Activated effector memory CD4-positive, alpha-beta T cell treated with Interleukin-2 at 50 U/mL for 16 hours (primary cell): ENCODE measurements around the gene PCLO.

Experiments used
- DNase-seq: peaks from one replicate; pipeline ENCODE4 v3.0.0-alpha.2; 2020

The PCLO gene, protein sequence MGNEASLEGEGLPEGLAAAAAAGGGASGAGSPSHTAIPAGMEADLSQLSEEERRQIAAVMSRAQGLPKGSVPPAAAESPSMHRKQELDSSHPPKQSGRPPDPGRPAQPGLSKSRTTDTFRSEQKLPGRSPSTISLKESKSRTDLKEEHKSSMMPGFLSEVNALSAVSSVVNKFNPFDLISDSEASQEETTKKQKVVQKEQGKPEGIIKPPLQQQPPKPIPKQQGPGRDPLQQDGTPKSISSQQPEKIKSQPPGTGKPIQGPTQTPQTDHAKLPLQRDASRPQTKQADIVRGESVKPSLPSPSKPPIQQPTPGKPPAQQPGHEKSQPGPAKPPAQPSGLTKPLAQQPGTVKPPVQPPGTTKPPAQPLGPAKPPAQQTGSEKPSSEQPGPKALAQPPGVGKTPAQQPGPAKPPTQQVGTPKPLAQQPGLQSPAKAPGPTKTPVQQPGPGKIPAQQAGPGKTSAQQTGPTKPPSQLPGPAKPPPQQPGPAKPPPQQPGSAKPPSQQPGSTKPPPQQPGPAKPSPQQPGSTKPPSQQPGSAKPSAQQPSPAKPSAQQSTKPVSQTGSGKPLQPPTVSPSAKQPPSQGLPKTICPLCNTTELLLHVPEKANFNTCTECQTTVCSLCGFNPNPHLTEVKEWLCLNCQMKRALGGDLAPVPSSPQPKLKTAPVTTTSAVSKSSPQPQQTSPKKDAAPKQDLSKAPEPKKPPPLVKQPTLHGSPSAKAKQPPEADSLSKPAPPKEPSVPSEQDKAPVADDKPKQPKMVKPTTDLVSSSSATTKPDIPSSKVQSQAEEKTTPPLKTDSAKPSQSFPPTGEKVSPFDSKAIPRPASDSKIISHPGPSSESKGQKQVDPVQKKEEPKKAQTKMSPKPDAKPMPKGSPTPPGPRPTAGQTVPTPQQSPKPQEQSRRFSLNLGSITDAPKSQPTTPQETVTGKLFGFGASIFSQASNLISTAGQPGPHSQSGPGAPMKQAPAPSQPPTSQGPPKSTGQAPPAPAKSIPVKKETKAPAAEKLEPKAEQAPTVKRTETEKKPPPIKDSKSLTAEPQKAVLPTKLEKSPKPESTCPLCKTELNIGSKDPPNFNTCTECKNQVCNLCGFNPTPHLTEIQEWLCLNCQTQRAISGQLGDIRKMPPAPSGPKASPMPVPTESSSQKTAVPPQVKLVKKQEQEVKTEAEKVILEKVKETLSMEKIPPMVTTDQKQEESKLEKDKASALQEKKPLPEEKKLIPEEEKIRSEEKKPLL (N-terminal part only)

DNA sequence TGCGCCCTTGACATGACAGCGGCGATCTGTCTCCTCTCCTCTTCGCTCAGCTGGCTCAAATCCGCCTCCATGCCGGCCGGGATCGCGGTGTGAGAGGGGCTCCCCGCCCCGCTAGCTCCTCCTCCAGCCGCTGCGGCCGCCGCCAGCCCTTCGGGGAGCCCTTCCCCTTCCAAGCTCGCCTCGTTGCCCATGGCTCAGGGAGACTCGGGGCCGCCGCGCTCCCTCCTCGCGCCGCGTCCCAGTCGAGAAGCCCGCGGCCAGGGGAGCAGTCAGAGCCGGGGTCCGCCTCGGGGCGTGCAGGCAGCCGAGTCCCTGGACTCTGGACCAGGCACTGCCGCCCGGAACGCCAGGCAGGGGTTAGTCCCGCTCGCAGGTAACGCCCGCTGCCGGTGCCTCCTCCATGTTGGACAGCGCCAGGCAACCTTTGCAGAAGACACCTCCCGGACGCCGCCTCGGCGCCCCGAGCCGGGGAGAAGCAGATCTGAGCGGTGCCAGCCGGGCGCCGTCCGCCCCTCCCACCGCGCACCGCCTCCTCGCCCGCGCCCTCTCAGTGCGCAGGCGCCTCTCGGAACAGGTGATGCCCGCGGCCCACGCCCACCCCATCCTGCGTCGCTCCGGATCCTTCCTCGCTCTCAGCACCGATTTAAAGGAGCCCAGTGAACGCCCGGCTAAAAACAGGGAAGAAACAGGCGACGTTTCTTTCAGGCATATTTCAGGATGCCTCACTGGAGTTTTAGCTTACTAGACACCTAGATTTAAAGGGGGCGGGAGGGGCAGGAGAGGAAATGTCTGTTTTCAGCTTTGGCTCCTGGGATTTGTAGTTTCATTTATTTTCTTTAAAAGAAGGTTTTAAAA, at the start of gene PCLO:
PCLO (minus strand) TSS at position 483 of the 855 bp plus-strand sequence; CDS start at position 191, 292 bp downstream.
- DNase-seq, result no peak

DNA sequence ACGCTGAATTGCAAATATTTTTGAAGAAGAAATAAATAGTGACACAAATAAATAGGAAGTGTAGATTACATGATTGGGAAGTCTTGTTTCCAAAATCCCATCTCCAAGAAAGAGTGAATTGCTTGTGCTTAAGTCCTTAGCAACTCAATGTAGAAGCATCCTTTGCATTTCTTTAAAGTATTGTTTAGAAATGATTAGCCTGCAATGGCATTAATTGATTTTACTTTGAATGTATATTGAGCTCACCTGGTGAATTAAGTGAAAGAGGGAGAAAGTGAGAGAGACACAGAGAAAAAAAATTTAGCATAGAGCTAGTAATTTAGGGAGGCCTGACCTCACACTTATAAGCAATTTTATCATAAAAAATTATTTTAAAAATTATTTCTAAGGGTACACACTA, 49.0 kb upstream of the PCLO start:
- DNase-seq, result no peak

DNA sequence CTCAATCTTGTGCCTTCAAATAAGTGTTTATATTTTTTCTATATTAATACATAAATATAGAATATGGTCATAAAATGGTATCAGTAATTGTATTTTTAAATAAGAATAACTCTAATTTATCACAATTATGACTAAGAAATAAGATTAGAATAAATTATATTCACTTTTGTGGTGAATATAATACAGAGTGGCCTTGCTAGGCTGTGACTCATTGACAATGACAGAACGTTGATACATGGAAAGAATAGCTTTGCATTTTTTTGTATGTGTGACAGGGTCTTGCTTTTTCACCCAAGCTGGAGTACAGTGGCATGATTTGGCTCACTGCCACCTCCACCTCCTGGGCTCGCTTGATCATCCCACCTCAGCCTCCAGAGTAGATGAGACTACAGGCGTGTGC, 47.8 kb upstream of the PCLO start:
- DNase-seq, result no peak

DNA sequence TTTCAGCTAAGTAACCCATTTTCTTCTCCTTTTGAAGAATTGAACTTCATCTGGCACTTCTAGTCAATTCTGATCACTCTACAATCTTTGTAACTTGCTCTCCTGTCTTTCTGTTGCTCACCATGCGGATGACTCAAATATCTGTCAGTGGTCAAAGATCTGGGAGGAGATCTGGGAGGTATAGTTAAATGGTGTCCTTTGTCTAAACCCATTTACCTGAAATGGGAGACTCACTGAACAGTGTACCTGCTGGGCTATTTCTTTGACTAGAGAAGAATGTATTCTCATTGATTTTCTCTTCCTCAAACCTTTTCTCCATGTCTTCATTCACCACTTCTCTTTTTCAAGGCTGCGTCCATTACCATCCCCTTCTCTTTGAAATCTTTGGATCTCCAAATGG, 42.0 kb upstream of the PCLO start:
- no peak for DNase-seq

DNA sequence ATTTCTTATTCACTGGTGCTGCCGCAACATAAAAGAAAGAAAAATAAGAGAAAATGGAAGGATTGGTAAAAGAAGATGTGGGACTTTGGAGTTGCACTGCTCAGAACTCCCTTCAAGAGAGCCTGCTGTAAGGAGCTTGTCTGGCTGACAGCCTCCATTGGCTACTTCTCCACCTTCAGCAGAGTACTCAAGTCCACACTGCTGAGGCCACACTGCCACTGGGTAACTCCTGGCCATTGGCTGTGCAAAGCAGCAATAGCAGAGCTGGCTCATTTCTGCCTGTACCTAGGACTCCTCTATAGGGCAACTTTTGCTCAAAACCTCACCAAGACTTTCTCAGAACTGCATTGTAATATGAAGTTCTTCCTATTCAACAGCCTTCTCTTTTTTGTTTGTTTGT, 38.7 kb upstream of the PCLO start:
- DNase-seq, result no peak

DNA sequence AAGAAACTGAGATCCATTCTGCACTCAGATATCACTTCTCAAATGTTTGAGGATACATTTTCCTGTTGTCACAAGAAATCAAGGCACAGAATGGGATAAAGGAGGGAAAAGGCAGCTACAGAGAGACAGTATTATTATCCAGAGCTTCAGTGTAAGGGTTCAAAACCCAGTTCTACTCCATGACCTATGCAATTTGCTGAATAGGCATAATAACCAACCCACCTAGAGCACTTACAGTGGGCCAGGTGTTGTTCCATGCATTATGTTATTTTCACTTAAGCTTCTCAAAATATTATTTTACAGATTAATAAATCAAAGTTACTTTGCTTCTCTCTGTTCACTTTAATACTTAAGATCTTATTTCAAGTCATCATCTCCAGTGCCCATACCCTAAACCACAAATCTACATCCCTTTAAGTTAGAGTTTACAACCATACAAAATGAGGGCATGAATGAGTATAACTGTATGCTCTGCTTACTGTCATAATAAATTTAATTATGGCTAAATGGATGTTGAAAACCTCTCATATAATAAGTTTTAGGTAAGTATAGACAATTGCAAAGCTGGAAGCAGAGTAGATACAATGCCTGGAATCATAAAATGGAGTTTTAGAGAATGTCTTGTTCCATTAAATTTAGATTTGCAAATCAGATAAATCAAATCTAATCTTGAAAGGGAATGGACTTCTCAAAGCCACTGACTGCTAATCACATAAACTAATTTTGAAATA, 28.1 kb upstream of the PCLO start:
- DNase-seq, result no peak

DNA sequence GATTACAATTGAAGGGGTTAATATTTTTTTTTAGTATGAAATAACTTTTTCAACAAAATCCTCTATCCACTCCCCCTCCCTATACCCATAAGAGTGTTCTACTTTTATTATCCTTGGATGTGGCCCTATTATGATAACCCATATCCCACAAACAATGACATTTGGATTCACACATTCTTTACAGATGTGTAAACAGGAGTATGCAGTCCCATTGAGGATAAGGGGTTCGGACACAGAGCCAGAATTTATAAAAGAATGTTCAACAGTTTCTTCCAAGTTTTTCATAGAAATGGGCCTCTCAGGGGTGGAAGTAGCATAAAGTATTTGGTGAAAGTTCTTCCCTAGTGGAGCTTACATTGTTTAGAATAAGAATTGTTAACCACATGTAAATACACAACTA, 16.1 kb upstream of the PCLO start:
- DNase-seq, result no peak

DNA sequence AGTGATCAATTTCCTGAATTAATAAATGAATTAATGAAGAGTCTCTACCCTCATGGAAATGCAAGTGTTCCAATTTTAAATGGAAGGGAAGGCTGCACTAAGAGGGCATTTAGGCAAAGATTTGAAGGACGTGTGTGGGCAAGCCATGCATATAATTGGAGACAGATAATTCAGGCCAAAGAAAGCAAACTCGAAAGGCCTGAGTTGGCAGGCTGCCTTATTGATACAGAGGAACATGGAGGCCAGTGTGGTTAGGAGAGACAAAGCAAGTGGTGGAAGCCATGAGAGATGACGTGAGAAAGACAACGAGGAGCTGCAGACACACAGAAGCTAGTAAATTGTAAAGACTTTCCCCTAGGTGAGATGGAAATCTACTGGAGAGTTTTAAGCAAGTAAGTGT, 15.4 kb upstream of the PCLO start:
- no peak for DNase-seq

DNA sequence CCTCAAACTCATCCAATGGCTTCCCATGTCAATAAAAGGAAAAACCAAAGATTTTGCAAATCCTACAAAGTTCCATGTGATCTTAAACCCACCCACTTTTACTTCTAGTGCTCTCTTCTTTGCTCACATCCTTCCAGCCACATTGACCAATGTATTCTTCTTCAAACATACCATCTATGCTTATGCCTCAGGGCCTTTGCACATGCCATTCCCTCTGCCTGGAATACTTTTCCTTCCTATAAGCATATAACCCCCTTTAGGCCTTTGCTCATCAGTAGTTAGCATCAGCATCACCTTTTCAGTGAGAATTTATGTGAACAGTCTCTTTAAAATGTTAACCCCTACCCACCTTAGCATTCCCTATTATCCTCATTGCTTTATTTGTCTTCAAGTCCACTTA, 11.0 kb upstream of the PCLO start:
- no peak for DNase-seq

DNA sequence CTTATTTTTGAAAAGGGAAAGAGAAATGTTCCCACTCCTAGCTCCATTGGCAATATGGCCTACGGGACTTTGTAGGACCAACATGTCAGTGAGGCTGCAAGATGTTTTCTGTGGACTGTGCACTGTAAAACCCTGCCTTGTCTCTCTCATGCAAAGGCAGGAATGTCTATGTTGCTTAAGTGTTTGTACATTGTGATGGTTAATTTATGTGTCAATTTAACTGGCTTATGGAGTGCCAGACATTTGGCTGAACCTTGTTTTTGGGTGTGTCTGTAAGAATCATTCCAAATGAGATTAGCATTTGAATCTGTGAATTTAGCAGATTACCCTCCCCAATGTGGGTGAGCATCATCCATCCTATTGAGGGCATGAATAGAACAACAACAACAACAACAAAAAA, 4.1 kb upstream of the PCLO start:
- no peak for DNase-seq

DNA sequence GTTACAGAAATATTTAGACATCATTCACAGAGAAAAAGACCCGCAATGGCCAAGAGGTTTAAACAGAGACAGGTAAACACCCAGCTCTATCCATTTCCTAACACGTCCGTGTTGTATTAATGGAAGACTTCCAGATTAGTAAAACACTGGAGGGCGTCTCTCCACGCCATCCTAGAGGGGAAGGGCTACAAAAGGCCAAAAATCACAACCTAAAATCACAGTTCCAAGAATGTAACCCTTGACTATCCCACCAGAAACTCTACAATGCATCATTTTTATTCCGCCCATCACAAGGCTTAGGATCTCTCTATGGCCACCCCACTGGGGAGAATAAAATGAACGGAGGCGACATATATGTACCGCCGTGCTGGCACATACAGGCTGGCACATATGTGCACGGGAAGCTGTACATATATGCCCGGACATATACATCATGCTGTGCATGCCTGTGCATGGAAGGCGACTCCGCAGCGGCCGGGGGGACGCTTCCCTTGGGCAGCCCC, 734 bp downstream of the PCLO start:
- DNase-seq, result no peak

DNA sequence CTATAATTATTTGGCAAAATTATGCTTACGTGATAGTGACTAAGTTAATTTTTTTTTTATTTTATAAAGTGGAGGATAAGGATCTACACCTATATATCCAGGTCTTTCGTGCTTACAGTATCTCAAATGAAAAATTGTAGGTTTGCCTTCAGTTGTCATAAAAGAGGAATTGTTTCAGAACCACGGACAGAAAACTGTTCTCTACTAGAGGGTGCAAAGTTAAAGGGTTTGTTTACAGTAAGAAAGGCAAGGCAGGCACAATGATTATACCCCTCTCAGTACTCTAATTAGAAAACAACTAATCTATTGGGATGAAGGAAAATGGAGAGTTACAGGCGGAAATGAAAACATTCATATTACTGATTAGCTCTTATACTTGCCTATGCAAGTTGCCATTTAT, 1.5 kb downstream of the PCLO start:
- DNase-seq, result no peak

DNA sequence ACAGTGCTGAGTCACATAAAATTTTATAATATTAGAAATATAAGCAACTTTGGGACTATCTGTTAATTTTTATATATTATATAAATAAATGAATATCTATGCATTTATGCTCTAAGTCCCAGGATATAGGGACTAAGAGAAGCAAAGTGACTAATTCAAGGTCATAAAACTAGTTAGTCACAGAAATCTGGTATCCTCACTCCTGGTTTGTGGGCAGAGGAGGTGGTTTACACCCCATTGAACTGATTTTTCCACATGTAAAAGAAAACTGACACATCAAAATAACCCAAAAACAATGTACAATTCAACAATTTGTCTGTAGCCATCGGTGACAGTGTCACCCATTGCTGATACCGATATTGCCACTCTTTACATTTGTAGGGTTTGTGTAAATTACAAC, 3.0 kb downstream of the PCLO start:
- no peak for DNase-seq

DNA sequence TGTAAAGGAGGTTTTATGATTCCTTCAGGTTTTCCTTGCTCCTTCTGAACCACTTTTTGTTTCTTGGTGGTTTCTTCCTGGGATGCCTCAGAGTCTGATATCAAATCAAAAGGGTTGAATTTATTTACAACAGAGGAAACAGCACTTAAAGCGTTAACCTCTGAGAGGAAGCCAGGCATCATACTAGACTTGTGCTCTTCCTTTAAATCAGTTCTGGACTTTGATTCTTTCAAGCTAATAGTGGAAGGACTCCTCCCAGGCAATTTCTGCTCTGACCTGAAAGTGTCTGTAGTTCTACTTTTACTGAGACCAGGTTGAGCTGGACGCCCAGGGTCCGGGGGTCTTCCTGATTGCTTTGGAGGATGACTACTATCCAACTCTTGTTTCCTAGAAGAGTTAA, 6.7 kb downstream of the PCLO start:
- no peak for DNase-seq

DNA sequence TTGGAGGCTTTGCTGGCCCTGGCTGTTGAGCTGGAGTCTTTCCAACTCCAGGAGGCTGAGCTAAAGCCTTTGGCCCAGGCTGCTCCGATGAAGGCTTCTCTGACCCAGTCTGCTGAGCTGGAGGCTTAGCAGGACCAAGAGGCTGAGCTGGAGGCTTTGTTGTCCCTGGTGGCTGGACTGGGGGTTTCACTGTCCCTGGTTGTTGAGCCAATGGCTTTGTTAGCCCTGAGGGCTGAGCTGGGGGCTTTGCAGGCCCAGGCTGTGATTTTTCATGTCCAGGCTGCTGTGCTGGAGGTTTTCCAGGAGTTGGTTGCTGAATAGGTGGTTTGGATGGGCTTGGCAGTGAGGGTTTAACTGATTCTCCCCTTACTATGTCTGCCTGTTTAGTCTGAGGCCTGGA, 7.3 kb downstream of the PCLO start:
- DNase-seq, result no peak

DNA sequence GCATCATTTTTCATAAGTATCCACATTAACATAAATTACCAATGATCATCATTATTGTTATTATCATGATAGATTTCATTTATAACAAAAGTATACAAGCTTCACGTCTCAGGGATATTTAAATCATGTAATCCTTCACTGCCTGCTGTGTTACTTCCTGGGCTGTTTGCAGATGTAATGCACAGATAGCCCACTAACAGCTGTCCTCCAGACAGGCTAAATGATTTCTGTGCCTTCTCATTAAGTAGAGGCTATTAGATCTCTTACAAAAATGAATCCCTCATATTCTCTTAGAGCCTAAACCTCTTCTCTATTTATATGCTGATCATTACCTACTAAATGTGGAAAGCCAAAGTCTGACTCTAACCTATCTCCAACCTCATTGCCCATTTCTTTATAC, 9.3 kb downstream of the PCLO start:
- DNase-seq, result no peak

DNA sequence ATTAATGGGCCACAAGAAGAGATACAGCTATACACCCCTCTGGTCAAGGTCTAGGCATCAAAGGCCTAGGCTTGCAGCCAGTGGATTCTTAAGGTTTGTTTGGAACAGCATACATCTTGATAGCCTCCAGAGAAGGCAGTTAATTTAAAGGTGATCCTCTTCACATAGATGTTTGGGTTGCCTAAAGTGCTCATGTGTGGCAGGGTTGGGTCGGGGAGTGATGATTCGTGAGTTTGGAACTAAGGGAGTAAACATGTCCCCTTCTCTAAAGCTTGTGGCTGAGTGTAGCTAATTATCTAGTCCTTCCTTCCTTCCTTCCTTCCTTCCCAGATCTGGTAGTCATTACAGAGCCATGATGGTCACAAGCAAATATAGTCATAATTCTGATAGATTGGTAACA, 12.4 kb downstream of the PCLO start:
- no peak for DNase-seq

DNA sequence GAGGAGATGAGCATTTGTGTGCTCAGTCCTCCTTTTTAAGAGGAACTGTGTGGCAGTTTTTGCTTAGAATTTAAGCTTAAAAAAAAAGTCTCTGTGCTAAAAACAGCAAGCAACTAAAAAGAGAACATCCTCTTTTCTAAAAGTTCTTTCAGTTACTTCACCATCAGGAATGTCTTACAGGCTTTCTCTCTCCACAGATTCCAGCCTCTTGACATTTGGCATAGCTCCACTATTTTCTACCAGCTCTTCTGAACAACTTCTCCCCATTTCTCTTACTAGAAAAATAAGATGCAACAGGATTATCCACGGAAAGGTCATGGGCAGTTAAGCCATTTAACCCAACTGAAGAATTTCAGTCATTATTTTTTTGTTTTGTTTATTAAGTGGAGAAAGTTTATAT, 13.2 kb downstream of the PCLO start:
- no peak for DNase-seq

DNA sequence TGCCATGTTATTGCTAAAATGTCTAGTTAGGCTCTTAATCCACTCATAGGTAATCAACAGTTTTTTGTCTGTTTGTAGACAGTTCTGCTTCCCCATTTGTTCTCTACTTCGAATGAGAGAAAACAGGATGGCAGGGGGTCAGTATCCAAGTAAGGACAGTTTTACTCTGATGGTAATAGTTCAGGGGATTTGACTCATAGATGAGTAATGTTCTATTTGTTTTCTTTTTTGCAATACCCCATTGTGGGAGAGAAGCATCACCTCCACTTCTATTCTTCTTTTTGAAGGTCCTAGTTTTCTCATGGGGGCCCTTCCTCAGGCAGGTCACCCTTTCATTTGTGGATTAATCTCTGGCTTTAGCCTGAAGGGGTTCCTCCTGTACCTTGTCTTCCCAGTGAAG, 13.9 kb downstream of the PCLO start:
- DNase-seq, result no peak

DNA sequence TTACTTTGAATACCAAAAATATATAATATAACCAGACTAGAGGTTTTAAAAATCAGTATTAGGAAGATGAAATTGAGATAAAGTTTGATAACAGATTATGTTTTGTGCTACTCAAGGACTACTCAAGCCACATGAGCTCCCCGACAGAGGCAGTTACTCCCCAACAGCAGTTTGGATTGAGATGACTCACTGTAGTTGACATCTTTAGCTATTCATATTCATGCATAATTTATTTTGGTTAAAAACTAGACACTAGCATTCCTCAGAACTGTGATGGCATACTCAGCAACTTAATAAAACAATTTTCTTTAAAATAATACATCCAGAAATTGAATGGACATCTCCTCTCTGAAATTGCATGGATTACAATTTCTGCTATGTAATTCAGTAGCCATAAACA, 19.6 kb downstream of the PCLO start:
- DNase-seq, result no peak

DNA sequence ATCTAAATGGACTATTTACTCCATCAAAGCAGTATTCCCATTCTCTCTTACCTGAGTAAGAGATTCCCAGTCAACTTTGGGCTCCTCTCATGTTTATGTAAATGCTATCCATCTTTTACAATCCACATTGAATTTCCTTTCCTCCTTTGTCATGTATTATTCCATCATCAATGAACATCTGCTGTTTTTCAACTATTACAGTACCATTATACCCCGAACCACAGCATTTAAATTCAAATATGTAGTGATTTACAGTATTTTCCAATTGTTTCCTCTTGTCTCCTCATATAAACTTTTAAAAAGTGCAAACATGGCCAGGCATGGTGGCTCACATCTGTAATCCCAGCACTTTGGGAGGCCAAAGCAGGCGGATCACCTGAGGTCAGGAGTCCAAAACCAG, 20.3 kb downstream of the PCLO start:
- DNase-seq, result no peak

DNA sequence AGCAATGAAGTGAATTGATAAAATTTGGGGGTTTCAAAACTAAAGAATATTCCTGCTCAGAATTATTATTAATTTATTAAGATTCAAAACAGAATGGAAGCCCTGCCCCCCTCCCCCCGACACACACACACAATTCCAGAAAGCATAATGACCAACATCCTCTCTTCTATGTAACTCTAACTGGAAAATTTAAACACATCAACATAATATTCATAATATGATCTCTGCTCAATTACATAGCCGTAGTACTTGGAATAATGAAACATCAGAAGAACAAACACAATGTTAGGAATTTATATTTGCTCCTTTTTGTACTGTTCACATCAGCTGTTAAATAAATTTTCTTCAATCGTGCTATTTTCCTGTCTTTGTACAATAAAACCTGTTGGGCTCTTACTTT, 20.8 kb downstream of the PCLO start:
- DNase-seq, result no peak
